WERI-Rb-1 (cell line): Measurements from ENCODE around the gene LHX4.
A peak's percentile ranks its signal among the peaks of the same experiment; 100 is the strongest.

Experiments
- DNase-seq: peaks from one replicate; pipeline ENCODE4 v3.0.0-alpha.2; 2020
- H3K27ac ChIP-seq: fragments of 250-450 bp; sonication (Bioruptor Pico); 2 replicates; pipeline ENCODE4 v1.5.1; 2020; ENCODE audit warnings: mild to moderate bottlenecking, moderate library complexity
- H3K27me3 ChIP-seq: fragments of 250-450 bp; sonication (Bioruptor Pico); 2 replicates; pipeline ENCODE4 v1.5.1; 2021; ENCODE audit warnings: mild to moderate bottlenecking, low read depth, moderate library complexity; ENCODE audit not compliant: insufficient read depth, severe bottlenecking
- H3K36me3 ChIP-seq: fragments of 250-450 bp; sonication (Bioruptor Pico); 2 replicates; pipeline ENCODE4 v1.5.1; 2020; ENCODE audit warnings: mild to moderate bottlenecking, moderate library complexity
- H3K4me3 ChIP-seq: 2 replicates; pipeline ENCODE4 v1.5.1; 2011; ENCODE audit warnings: low read depth, mild to moderate bottlenecking, control low read depth, low read length
- H3K9me3 ChIP-seq: fragments of 250-450 bp; sonication (Bioruptor Pico); 2 replicates; pipeline ENCODE4 v1.5.1; 2021; ENCODE audit warnings: mild to moderate bottlenecking, moderate library complexity; ENCODE audit not compliant: severe bottlenecking
- TF ChIP-seq, protein P1 (sequence below): IDR thresholded peaks from 2 replicates; pipeline ENCODE4 v1.5.1; 2011; ENCODE audit warnings: low read depth, mild to moderate bottlenecking, control low read depth, inconsistent platforms, low read length

The LHX4 gene

DNA sequence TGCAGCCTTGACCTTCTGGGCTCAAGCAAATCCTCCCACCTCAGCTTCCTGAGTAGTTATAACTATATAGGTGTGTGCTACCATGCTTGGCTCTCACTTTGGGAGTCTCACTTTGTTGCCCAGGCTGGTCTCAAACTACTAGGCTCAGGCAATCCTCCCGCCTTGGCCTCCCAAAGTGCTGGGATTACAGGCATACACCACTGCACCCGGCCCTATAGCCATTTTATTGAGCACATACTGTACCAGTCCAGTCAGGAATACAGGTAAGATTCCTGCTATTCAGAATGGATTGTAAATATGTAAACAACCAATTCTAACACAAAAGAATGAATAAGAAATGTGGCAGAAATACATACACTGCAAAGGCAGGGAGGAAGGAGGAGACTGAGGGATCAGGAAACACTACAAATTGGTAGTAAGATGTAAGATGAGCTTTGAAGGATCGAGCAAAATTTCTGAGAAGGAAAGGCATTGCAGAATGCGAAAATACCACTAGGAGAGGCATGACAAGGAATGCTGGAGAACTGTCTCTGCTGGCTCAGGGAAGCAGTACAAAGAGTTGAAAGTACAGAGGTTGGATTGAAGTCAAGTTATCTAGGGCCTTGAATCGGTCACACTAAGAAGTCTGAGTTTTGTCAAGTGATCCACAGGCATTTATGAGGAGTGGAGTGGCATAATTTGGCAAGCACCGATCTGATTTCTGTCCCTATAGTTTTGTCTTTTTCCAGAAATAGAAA, 60.4 kb downstream of the LHX4 start:
- peaks cover 7% of the 10 kb centered on the region for H3K36me3 ChIP-seq
- H3K4me3 ChIP-seq: no peak overlapping the region
- no peak overlapping the region for H3K27ac ChIP-seq
- TF ChIP-seq, protein P1, sequence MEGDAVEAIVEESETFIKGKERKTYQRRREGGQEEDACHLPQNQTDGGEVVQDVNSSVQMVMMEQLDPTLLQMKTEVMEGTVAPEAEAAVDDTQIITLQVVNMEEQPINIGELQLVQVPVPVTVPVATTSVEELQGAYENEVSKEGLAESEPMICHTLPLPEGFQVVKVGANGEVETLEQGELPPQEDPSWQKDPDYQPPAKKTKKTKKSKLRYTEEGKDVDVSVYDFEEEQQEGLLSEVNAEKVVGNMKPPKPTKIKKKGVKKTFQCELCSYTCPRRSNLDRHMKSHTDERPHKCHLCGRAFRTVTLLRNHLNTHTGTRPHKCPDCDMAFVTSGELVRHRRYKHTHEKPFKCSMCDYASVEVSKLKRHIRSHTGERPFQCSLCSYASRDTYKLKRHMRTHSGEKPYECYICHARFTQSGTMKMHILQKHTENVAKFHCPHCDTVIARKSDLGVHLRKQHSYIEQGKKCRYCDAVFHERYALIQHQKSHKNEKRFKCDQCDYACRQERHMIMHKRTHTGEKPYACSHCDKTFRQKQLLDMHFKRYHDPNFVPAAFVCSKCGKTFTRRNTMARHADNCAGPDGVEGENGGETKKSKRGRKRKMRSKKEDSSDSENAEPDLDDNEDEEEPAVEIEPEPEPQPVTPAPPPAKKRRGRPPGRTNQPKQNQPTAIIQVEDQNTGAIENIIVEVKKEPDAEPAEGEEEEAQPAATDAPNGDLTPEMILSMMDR: no peak
- H3K27me3 ChIP-seq: no peaks in the 10 kb centered on the region
- DNase-seq: no peak
- H3K9me3 ChIP-seq: peaks cover 2% of the 10 kb centered on the region

DNA sequence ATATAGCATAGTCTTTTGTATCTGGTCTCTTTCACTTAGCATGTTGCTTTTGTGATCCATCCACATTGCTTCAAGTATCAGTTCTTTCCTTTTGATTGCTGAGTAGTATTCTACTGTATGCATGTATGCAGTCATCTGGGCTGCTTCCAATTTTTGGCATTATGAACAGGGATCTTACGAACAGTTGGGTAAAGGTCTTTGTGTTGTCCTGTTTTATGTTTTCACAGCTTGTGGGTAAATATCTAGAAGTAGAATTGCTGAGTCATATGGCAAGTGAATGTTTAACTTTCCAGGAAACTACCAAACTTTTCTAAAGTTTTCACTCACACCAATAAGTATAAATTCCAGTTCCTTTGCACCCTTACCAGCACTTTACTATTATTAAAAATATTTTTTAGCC, 60.9 kb downstream of the LHX4 start:
- no peak for DNase-seq
- Histone ChIP-seq H3K36me3 (peaks cover 7% of the 10 kb centered on the region), H3K27me3 (no peaks in the 10 kb centered on the region), H3K9me3 (peaks cover 2% of the 10 kb centered on the region), H3K27ac (no peak overlapping the region), H3K4me3 (no peak overlapping the region)
- TF ChIP-seq, protein P1: no peak

DNA sequence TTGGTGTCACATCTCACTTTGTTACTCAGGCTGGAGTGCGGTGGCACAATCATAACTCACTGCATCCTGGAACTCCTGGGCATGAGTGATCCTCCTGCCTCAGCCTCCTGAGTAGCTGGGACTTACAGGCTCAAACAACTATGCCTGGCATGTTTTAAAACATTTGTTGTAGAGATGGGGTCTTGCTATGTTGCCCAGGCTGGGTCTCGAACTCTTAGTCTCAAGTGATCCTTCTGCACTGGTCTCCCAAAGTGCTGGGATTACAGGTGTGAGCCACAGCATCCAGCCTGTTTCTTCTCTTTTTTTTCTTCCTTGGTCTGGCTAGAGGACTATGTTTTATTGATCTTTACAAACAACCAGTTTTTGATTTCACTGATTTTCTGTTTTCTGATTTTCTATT, 64.6 kb downstream of the LHX4 start:
- DNase-seq: no peak
- peaks cover 2% of the 10 kb centered on the region for H3K9me3 ChIP-seq
- no peak overlapping the region for H3K27ac ChIP-seq
- H3K4me3 ChIP-seq: no peak overlapping the region
- no peaks in the 10 kb centered on the region for H3K27me3 ChIP-seq
- TF ChIP-seq, protein P1: no peak
- peaks cover 3% of the 10 kb centered on the region for H3K36me3 ChIP-seq

DNA sequence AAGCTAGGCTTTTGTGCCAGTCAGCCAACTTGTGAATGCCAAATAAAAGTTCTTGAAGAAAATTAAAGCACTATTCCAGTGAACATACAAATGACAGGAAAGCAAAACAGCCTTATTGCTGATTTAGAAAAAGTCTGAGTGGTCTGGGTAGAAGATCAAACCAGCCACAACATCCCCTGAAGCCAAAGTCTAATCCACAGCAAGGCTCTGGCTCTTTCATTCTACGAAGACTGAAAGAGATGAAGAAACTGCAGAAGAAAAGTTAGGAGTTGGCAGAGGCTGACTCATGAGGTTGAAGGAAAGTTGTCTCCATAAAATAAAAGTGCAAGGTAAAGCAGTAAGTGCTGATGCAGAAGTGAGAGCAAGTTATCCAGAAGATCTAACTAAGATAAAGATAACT, 65.9 kb downstream of the LHX4 start:
- peaks cover 3% of the 10 kb centered on the region for H3K36me3 ChIP-seq
- H3K27ac ChIP-seq: no peak overlapping the region
- H3K9me3 ChIP-seq: peaks cover 2% of the 10 kb centered on the region
- TF ChIP-seq, protein P1: no peak
- H3K4me3 ChIP-seq: no peak overlapping the region
- H3K27me3 ChIP-seq: no peaks in the 10 kb centered on the region
- DNase-seq: no peak

DNA sequence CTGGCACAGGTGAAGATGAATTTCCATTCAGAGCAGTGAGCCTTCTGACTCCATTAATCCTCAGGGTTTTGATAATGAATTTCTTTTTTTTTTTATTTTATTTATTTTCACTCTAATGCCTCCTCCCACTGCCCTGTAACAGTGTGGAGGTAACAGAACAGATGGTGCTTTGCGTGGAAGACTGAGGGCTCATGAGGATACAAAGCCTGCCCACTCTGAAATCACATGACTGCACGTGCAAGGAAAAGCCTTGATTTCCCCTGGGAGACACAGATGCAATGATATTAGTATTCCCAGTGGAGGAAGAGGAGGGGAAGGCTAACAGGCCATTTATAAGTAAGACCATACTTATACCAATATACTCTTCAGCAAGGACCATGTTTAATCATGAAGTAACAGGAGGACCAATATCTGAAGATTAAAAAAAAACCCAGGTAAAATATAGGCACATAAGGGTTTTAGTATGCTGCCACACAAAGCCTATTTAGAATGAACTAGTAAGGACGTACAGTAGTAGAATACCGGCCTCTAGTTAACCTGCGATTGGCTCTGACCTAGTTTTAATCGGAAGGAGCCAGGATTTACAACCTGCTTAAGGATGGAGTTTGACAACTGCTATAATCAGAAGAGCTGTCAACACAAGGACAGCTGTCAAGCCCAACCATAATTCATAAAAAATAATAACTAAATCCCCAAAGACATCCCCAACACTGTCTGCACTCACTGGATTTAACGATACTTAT, 69.6 kb downstream of the LHX4 start:
- Histone ChIP-seq H3K4me3 (peak overlapping the region; percentile 8; the same call in 1 of the 2 replicates), H3K36me3 (no peaks in the 10 kb centered on the region), H3K9me3 (peaks cover under 1% of the 10 kb centered on the region), H3K27ac (peak overlapping the region; percentile 76), H3K27me3 (no peaks in the 10 kb centered on the region)
- TF ChIP-seq, protein P1: no peak
- peak; percentile 71 for DNase-seq
